ENCODE data around the gene KANSL1. TPM values are rescaled to one million over a fixed set of nuclear protein-coding genes. Genes with fewer than 3 reads are reported as not detected.

KANSL1 gene
- total and polyA plus RNA-seq, 9 of the 15 experiments (the other 6 are each of a cell fraction or from before 2014, with no cell fraction given), result 3.6 to 55.4 (median 31.8) TPM

- Histone ChIP-seq H3K9ac (ENCODE audit: insufficient read depth in 1 of 2, low read depth in 2 of 2, low read length in 2 of 2) (peak overlapping the region in 1 of 2 experiments; percentile 61; a peak in 1 of 4 replicates), H3K4me1 (replicated peaks in 1 of 2; ENCODE audit: control insufficient read depth in 2 of 2, insufficient read depth in 2 of 2, low read length in 2 of 2) (peaks cover 27 to 65% of the 10 kb centered on the region in 2 experiments), H3K79me2 (ENCODE audit: control insufficient read depth, insufficient read depth, low read length) (peaks cover 98% of the 10 kb centered on the region), H3K4me3 (no peak overlapping the region), H3K4me2 (ENCODE audit: insufficient read depth, low read length) (no peak overlapping the region), H2AFZ (ENCODE audit: low read depth, low read length) (no peak overlapping the region), H3K27me3 (ENCODE audit: control insufficient read depth in 2 of 2, insufficient read depth in 2 of 2, low read length in 2 of 2) (no peaks in the 10 kb centered on the region), H3K9me1 (ENCODE audit: control insufficient read depth, insufficient read depth, low read length) (no peaks in the 10 kb centered on the region), H3K36me3 (ENCODE audit: control insufficient read depth, insufficient read depth, low read length) (peaks cover 26% of the 10 kb centered on the region), H3K27ac (ENCODE audit: extremely low read depth, low read depth, low read length) (peak overlapping the region; percentile 85), H4K20me1 (replicated peaks; ENCODE audit: control insufficient read depth, insufficient read depth, low read length) (no peaks in the 10 kb centered on the region), H3K9me3 (replicated peaks; ENCODE audit: control insufficient read depth, insufficient read depth, low read depth, low read length) (no peaks in the 10 kb centered on the region)
- intact Hi-C loops (cut with micrococcal nuclease), result no loop called here
- ChIA-PET CTCF (ENCODE audit: low intra/inter-chr PET ratio) (no interaction called here), POLR2A (interaction anchor here (1.1 to 1.4 kb wide), 3 partner anchors 10 to 15 kb away, joined by 3 to 4 read pairs (median 4); no protein-coding TSS in a partner anchor)
- 42% methylated on average over 6 of the region's 6 CpGs for WGBS (ENCODE audit: insufficient coverage, low coverage, missing lambda C conversion rate)
- ATAC-seq (peak; percentile 19; the same call in 1 of the 3 replicates), FAIRE-seq (no peak), DNase-seq (ENCODE audit: extremely low read depth in 1 of 4, low spot score in 3 of 4) (no peak)
- in situ Hi-C loops (cut with MboI), result no loop called here
- TF ChIP-seq FOXJ2 (tag; IDR thresholded peaks at IDR 0.05) (no peak), HMG20B (CRISPR knock-in tag; IDR thresholded peaks at IDR 0.05) (no peak), CC2D1A (IDR thresholded peaks at IDR 0.05) (no peak), CEBPB (tag; IDR thresholded peaks at IDR 0.05) (peak; percentile 82), ZNF507 (tag; conservative IDR thresholded peaks at IDR 0.05) (no peak), ZNF384 (IDR thresholded peaks at IDR 0.05; ENCODE audit: low read depth, low read length) (peak; percentile 61), CEBPG (CRISPR knock-in tag; IDR thresholded peaks at IDR 0.05) (peak; percentile 19; the same call in 1 of the 2 replicates), CEBPG (tag; conservative IDR thresholded peaks at IDR 0.05 in 1 of 2, IDR thresholded peaks at IDR 0.05 in 1 of 2) (peak; percentile 72 to 73), ZBTB8A (IDR thresholded peaks at IDR 0.05; ENCODE audit: partially characterized antibody) (no peak)
- TF ChIP-seq, protein P1, sequence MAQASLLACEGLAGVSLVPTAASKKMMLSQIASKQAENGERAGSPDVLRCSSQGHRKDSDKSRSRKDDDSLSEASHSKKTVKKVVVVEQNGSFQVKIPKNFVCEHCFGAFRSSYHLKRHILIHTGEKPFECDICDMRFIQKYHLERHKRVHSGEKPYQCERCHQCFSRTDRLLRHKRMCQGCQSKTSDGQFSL (CRISPR knock-in tag; IDR thresholded peaks at IDR 0.05), result no peak
- TF ChIP-seq, protein P1 (tag; IDR thresholded peaks at IDR 0.05), result peak in 1 of 2 experiments; percentile 62; a peak in 1 of 4 replicates
- BruUV-seq (replicated peaks), result no TSS peak
Observed at GRCh38 chr17:46080118-46081017, 112.9 kb downstream of the KANSL1 start.

Data from K562 (cell line).